Heart right ventricle (tissue), 16 donors: ENCODE measurements around the gene TXNDC16. TPM values are rescaled to one million over a fixed set of nuclear protein-coding genes. Genes with fewer than 3 reads are reported as not detected.

Experiments
- ATAC-seq, 8 donors: fragments of 200-7000 bp; cut with Tn5 transposase; one replicate each; pipeline ENCODE4 v1.9.1; 2020; ENCODE audit warnings: mild to moderate bottlenecking in 8 of 8, moderate library complexity in 8 of 8, moderate number of reproducible peaks in 1 of 8
- DNase-seq, 2 donors: peaks; one replicate each; pipeline ENCODE4 v3.0.0-alpha.2; 2020
- H3K27ac ChIP-seq, 10 donors: fragments of 200-600 bp; sonication (generic) in 2 of 10; one replicate each; pipeline versions ENCODE4 v1.5.0 to v1.8.0; 2020 to 2022; ENCODE audit warnings: mild to moderate bottlenecking in 3 of 10
- H3K27me3 ChIP-seq, 7 donors: fragments of 200-600 bp; one replicate each; pipeline ENCODE4 v1.8.0; 2021 to 2022; ENCODE audit warnings: mild to moderate bottlenecking in 2 of 7
- H3K36me3 ChIP-seq, 9 donors: fragments of 200-600 bp; sonication (generic) in 1 of 9; one replicate each; pipeline versions ENCODE4 v1.5.0 to v1.8.0; 2020 to 2022; ENCODE audit warnings: mild to moderate bottlenecking in 2 of 9
- H3K4me1 ChIP-seq, 9 donors: fragments of 200-600 bp; sonication (generic) in 1 of 9; one replicate each; pipeline versions ENCODE4 v1.5.0 to v1.8.0; 2020 to 2022; ENCODE audit warnings: mild to moderate bottlenecking in 4 of 9
- H3K4me3 ChIP-seq, 10 donors: fragments of 200-600 bp; sonication (generic) in 2 of 10; one replicate each; pipeline versions ENCODE4 v1.5.0 to v1.8.0; 2020 to 2022; ENCODE audit warnings: mild to moderate bottlenecking in 7 of 10, moderate library complexity in 2 of 10
- H3K9me3 ChIP-seq, 11 donors: fragments of 200-600 bp in 10 of 11; sonication (generic) in 2 of 11; one replicate each; pipeline versions ENCODE4 v1.5.0 to v1.8.0; 2013 to 2022; ENCODE audit warnings: mild to moderate bottlenecking in 2 of 11, control low read depth in 1 of 11, moderate library complexity in 1 of 11
- WGBS, 2 donors: extraction: QIAGEN DNeasy Blood & Tissue Kit; methylation state at CpG; one replicate each; pipeline ENCODE4 v1.1.7; 2013; ENCODE audit warnings: inconsistent platforms in 1 of 2; 5-methylcytosine and 5-hydroxymethylcytosine counted together
- intact Hi-C, 10 donors: fragments of 100-400 bp; cut with DNase I; formaldehyde crosslinking; loops; one replicate each; pipeline versions ENCODE4 v1.11.1 to v1.14.2; 2022
- polyA plus RNA-seq, 2 donors: library from polyadenylated mRNA; stranded (reverse); fragments of 200-250 nt; gene quantifications; one replicate each; pipeline ENCODE4 v1.2.3, GENCODE V29; 2013
- total RNA-seq, 10 donors: library from RNA; stranded (reverse); fragmentation: NEBNext Ultra II Directional in 3 of 10; extraction: Animal tissue kit (Norgen Biotek cat#: 25700) in 3 of 10; gene quantifications; one replicate each; pipeline versions ENCODE4 v1.2.1 to v1.2.4, GENCODE V29; 2021 to 2023
- TF ChIP-seq, protein P1 (sequence below), 9 donors: fragments of 200-600 bp; sonication (generic) in 2 of 9; IDR thresholded peaks; one replicate each; pipeline versions ENCODE4 v1.5.0 to v1.8.0; 2021 to 2022; ENCODE audit warnings: antibody characterized with exemption in 9 of 9, mild to moderate bottlenecking in 5 of 9, moderate library complexity in 1 of 9
- donor health status: Arrhythmogenic right ventricular cardiomyopathy.
- donor health status: ischemic (EF 13 %, LVEDD 7.1; RV severe dilation, severe dysfunction).
- donor health status: healthy with polysubstance abuse.
- donor health status: DM: no; HTN: yes; CAD: no.
- donor health status: DM: no; HTN: no; CAD: no.
- donor health status: ischemic (EF 25% LVEDD 6.9; RV normal size, moderate dysfunction).
- donor health status: ischemic (EF 25% LVEDD 5.7; RV mildly dilated, moderate dysfunction).
- donor health status: healthy.
- donor health status: DM: yes; HTN: yes; CAD: no.
- donor health status: Ischemic cardiomyopathy.
- donor health status: ischemic (EF 35%, LVEDD 5.7; RV mildly dilated, moderate dysfunction).
- donor health status: nonischemic (EF 11% LVEDD 7.7; RV severe dilation, severe dysfunction).
- donor health status: DM: yes; HTN: yes; CAD: no.
- donor health status: PGD.
- donor health status: ischemic (EF 29% LVEDD 5.4; RV normal size, mild dysfunction).
- donor health status: nonischemic (EF 23%, LVEDD 6.1; RV moderate dilation, normal function).

TXNDC16 gene
- total and polyA plus RNA-seq, 12 donors, result 1.2 to 6.3 (median 4.1) TPM

- ATAC-seq, result no peak
- Histone ChIP-seq H3K4me3 (no peak overlapping the region), H3K36me3 (peaks cover 0 to 20% (median 0%) of the 10 kb centered on the region in 9 donors), H3K27ac (no peak overlapping the region), H3K27me3 (no peaks in the 10 kb centered on the region), H3K4me1 (peaks cover 4 to 35% (median 12%) of the 10 kb centered on the region in 9 donors), H3K9me3 (no peaks in the 10 kb centered on the region)
- DNase-seq, result no peak
- intact Hi-C loops, result no loop called here
- 91 to 95% methylated on average over 4 of the region's 4 CpGs for WGBS, 2 donors
- TF ChIP-seq, protein P1, sequence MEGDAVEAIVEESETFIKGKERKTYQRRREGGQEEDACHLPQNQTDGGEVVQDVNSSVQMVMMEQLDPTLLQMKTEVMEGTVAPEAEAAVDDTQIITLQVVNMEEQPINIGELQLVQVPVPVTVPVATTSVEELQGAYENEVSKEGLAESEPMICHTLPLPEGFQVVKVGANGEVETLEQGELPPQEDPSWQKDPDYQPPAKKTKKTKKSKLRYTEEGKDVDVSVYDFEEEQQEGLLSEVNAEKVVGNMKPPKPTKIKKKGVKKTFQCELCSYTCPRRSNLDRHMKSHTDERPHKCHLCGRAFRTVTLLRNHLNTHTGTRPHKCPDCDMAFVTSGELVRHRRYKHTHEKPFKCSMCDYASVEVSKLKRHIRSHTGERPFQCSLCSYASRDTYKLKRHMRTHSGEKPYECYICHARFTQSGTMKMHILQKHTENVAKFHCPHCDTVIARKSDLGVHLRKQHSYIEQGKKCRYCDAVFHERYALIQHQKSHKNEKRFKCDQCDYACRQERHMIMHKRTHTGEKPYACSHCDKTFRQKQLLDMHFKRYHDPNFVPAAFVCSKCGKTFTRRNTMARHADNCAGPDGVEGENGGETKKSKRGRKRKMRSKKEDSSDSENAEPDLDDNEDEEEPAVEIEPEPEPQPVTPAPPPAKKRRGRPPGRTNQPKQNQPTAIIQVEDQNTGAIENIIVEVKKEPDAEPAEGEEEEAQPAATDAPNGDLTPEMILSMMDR (IDR thresholded peaks at IDR 0.05), result no peak
These were observed 6.0 kb downstream of the TXNDC16 start for GRCh38 chr14:52546318-52546670.

- WGBS, 2 donors, result 76 to 86% methylated on average over 7 of the region's 7 CpGs
- Histone ChIP-seq H3K9me3 (no peaks in the 10 kb centered on the region), H3K27ac (no peak overlapping the region), H3K4me1 (peaks cover 1 to 29% (median 11%) of the 10 kb centered on the region in 9 donors), H3K36me3 (peaks cover 0 to 23% (median 0%) of the 10 kb centered on the region in 9 donors), H3K27me3 (no peaks in the 10 kb centered on the region), H3K4me3 (no peak overlapping the region)
- intact Hi-C loops, result no loop called here
- no peak for ATAC-seq
- no peak for DNase-seq
- TF ChIP-seq, protein P1 (IDR thresholded peaks at IDR 0.05), result no peak
These were observed 6.6 kb downstream of the TXNDC16 start for GRCh38 chr14:52545584-52546317.

DNA sequence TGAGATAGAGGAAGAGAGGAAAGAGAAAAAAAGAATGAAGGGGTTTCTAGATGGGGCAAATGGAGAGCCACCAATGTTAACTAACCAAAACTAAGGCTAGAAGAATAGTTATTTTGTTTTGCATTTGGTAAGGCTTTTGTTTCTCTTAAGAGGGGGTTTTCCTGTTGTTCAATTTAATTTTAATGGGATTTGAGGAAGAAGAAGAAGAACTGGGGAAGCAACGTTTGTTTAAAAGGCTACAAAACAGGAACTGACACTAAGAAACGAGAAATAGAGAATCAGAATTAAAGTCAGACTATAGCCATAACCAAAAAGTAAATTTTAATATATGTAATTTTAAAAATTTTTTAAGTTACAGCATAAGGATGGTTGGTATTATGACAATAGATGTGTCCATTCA is 13.7 kb downstream of the TXNDC16 start:
- peaks cover 0 to 10% (median 0%) of the 10 kb centered on the region in 9 donors for H3K4me1 ChIP-seq

DNA sequence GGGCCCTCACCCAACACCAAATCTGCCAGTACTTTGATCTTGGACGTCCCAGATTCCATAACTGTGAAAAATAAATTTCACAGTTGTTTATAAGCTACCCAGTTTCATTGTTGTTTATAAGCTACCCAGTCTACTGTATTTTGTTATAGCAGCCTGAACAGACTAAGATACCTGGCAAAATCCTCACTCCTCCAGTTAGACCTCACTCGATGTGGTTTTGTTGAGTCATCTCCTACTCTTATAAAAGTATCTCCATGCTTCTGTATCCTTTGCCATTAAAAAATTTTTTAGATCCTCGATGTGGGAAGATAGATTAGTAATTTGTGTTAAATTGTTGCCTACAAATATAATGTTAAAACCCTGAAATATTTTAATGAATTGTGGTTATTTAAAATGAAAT is 16.0 kb downstream of the TXNDC16 start:
- Histone ChIP-seq H3K36me3 (peaks cover 0 to 65% (median 3%) of the 10 kb centered on the region in 9 donors), H3K27me3 (no peaks in the 10 kb centered on the region), H3K9me3 (no peaks in the 10 kb centered on the region), H3K4me3 (no peak overlapping the region), H3K4me1 (peaks cover 0 to 10% (median 0%) of the 10 kb centered on the region in 9 donors), H3K27ac (no peak overlapping the region)
- 94 to 95% methylated on average over 3 of the region's 3 CpGs for WGBS, 2 donors
- no peak for ATAC-seq
- no peak for DNase-seq
- intact Hi-C loops, result no loop called here
- TF ChIP-seq, protein P1 (IDR thresholded peaks at IDR 0.05), result no peak

More for the DNA sequence above, 13.7 kb downstream of the TXNDC16 start:
- TF ChIP-seq, protein P1 (IDR thresholded peaks at IDR 0.05), result no peak
- H3K36me3 ChIP-seq, result peaks cover 0 to 77% (median 3%) of the 10 kb centered on the region in 9 donors
- no peak overlapping the region for H3K4me3 ChIP-seq
- H3K9me3 ChIP-seq, result no peaks in the 10 kb centered on the region
- H3K27ac ChIP-seq, result no peak overlapping the region
- ATAC-seq (no peak), DNase-seq (no peak)
- H3K27me3 ChIP-seq, result no peaks in the 10 kb centered on the region
- intact Hi-C loops, result no loop called here
- WGBS, 2 donors, result 76 to 80% methylated on average over 2 of the region's 2 CpGs
